Endothelial cell of umbilical vein (primary cell): ENCODE measurements around the gene ANO7. TPM values are rescaled to one million over a fixed set of nuclear protein-coding genes. Genes with fewer than 3 reads are reported as not detected.

ENCODE experiments used
- BruUV-seq: library from RNA; stranded (reverse); fragments of 400-500 nt; replicated peaks from 2 replicates; lab custom pipeline; 2021; lab: Mats Ljungman, UMichigan
- CTCF ChIA-PET: fragments of 300-600, 350-600 bp; sonication (Branson Sonifier 250); formaldehyde crosslinking; loops from one replicate; lab custom pipeline; 2021; ENCODE audit warnings: antibody characterized with exemption, inconsistent platforms; lab: Charles Lee
- POLR2A ChIA-PET: fragments of 300-600, 350-600 bp; sonication (Branson Sonifier 250); formaldehyde crosslinking; loops from one replicate; lab custom pipeline; 2021; ENCODE audit warnings: antibody characterized with exemption, inconsistent platforms; lab: Charles Lee
- DNase-seq: peaks from one replicate; pipeline ENCODE4 v3.0.0-alpha.2; 2011; ENCODE audit warnings: low read depth, low spot score
- FAIRE-seq: peaks from 2 replicates; lab custom pipeline; 2011; peaks lifted over from hg19 to GRCh38; lab: Jason Lieb, UNC
- H2AFZ ChIP-seq: 2 replicates; pipeline ENCODE4 v1.6.0; 2012; ENCODE audit warnings: low read depth, low read length, control low read depth, inconsistent platforms
- H3K27ac ChIP-seq: 2 replicates; pipeline ENCODE4 v1.5.1; 2011; ENCODE audit warnings: low read depth, mild to moderate bottlenecking, control low read depth, low read length, moderate library complexity; ENCODE audit not compliant: insufficient read depth
- H3K27me3 ChIP-seq, 2 experiments: 2 replicates each; pipeline versions ENCODE4 v1.6.0 to v1.6.1; 2011; ENCODE audit warnings: low read length in 2 of 2, mixed read lengths in 1 of 2; ENCODE audit not compliant: control insufficient read depth in 2 of 2, insufficient read depth in 2 of 2
- H3K36me3 ChIP-seq, 2 experiments: 2 replicates in 1 of 2; 3 replicates in 1 of 2; pipeline ENCODE4 v1.5.1; 2011; ENCODE audit warnings: low read length in 2 of 2, mild to moderate bottlenecking in 1 of 2, moderate library complexity in 1 of 2; ENCODE audit not compliant: control insufficient read depth in 2 of 2, insufficient read depth in 2 of 2; ENCODE audit errors: extremely low read depth in 1 of 2
- H3K4me1 ChIP-seq: 3 replicates; pipeline ENCODE4 v1.5.1; 2011; ENCODE audit warnings: mild to moderate bottlenecking, low read length; ENCODE audit not compliant: control insufficient read depth, insufficient read depth; ENCODE audit errors: extremely low read depth
- H3K4me2 ChIP-seq: 2 replicates; pipeline ENCODE4 v1.6.1; 2011; ENCODE audit warnings: low read length, control low read depth, mixed read lengths; ENCODE audit not compliant: insufficient read depth
- H3K4me3 ChIP-seq, 3 experiments: fragments of 200-600 bp in 1 of 3; sonication (generic), shearing (Covaris generic) in 1 of 3; replicated peaks in 1 of 3; 2 replicates each; pipeline ENCODE4 v1.5.1; 2011 to 2016; ENCODE audit warnings: control low read depth in 3 of 3, low read length in 3 of 3, mild to moderate bottlenecking in 2 of 3, inconsistent platforms in 1 of 3, low read depth in 1 of 3, moderate library complexity in 1 of 3; ENCODE audit not compliant: insufficient read depth in 1 of 3
- H3K79me2 ChIP-seq: 2 replicates; pipeline ENCODE4 v1.6.0; 2012; ENCODE audit warnings: low read length, inconsistent platforms; ENCODE audit not compliant: control insufficient read depth, insufficient read depth
- H3K9ac ChIP-seq: replicated peaks from 2 replicates; pipeline ENCODE3; 2011; ENCODE audit warnings: low read length, control low read depth; ENCODE audit not compliant: insufficient read depth; ENCODE audit errors: extremely low read depth
- H3K9me1 ChIP-seq: replicated peaks from 3 replicates; pipeline ENCODE4 v1.6.0; 2011; ENCODE audit warnings: mild to moderate bottlenecking, low read length; ENCODE audit not compliant: control insufficient read depth, insufficient read depth; ENCODE audit errors: extremely low read depth
- H3K9me3 ChIP-seq: replicated peaks from 2 replicates; pipeline ENCODE4 v1.5.1; 2012; ENCODE audit warnings: low read length, inconsistent platforms; ENCODE audit not compliant: control insufficient read depth, insufficient read depth
- H4K20me1 ChIP-seq: replicated peaks from 2 replicates; pipeline ENCODE3; 2011; ENCODE audit warnings: mild to moderate bottlenecking, low read length; ENCODE audit not compliant: control insufficient read depth, insufficient read depth; ENCODE audit errors: extremely low read depth
- CTCF ChIP-seq, 2 donors: IDR thresholded peaks; 1 replicate in 1 of 2; 2 replicates in 1 of 2; pipeline ENCODE4 v1.5.1; 2011; ENCODE audit warnings: low read length in 2 of 2, mild to moderate bottlenecking in 2 of 2, moderate library complexity in 2 of 2, control low read depth in 1 of 2, inconsistent platforms in 1 of 2, low read depth in 1 of 2; ENCODE audit not compliant: insufficient read depth in 1 of 2; ENCODE audit errors: extremely low read depth in 1 of 2
- EZH2 ChIP-seq: IDR thresholded peaks from 2 replicates; pipeline ENCODE4 v1.6.1; 2012; ENCODE audit warnings: borderline replicate concordance, low read depth, mild to moderate bottlenecking, moderate library complexity, low read length, inconsistent platforms; ENCODE audit not compliant: severe bottlenecking
- FOS ChIP-seq: IDR thresholded peaks from 2 replicates; pipeline ENCODE4 v1.6.1; 2011; ENCODE audit warnings: mild to moderate bottlenecking, low read length, moderate library complexity, borderline replicate concordance; ENCODE audit not compliant: insufficient read depth
- GATA2 ChIP-seq: IDR thresholded peaks from 2 replicates; pipeline ENCODE4 v1.7.0; 2011; ENCODE audit warnings: low read depth, mild to moderate bottlenecking, moderate library complexity, mixed read lengths, low read length; ENCODE audit not compliant: insufficient read length, insufficient read depth
- JUN ChIP-seq: IDR thresholded peaks from 2 replicates; pipeline ENCODE4 v1.6.1; 2011; ENCODE audit warnings: borderline replicate concordance, low read depth; ENCODE audit not compliant: insufficient read length, insufficient read depth
- MAX ChIP-seq: IDR thresholded peaks from 2 replicates; pipeline ENCODE4 v1.6.1; 2011; ENCODE audit not compliant: insufficient read depth, insufficient read length
- MYC ChIP-seq: IDR thresholded peaks from one replicate; pipeline ENCODE4 v1.6.1; 2011; ENCODE audit warnings: mild to moderate bottlenecking, low read depth, low read length
- POLR2A ChIP-seq: IDR thresholded peaks from 2 replicates; pipeline ENCODE4 v1.6.1; 2012; ENCODE audit warnings: low read depth, mild to moderate bottlenecking, control low read depth, low read length
- POLR2AphosphoS5 ChIP-seq: IDR thresholded peaks from 2 replicates; pipeline ENCODE4 v1.6.1; 2012; ENCODE audit warnings: low read depth, mild to moderate bottlenecking, control low read depth, low read length, moderate library complexity; ENCODE audit not compliant: insufficient read depth
- dilution Hi-C: fragments of 300-500 bp; cut with MboI; formaldehyde crosslinking; loops from one replicate; pipeline ENCODE4 v1.15.0; 2019; ENCODE audit warnings: low sequenced_read_pairs; ENCODE audit not compliant: extremely low pct_ligation_motif_present
- intact Hi-C: fragments of 100-400 bp; cut with micrococcal nuclease; formaldehyde crosslinking; loops from one replicate; pipeline ENCODE4 v1.10.0; 2022
- polyA plus RNA-seq, 4 experiments: library from polyadenylated mRNA; depleted of rRNA in 3 of 4; stranded (reverse) in 3 of 4; unstranded in 1 of 4; fragments of >200 nt; gene quantifications; 2 replicates each; pipeline versions ENCODE4 v1.2.1 to v1.2.3, GENCODE V29; 2011 to 2012; ENCODE audit warnings: missing spikeins in 1 of 4
- total RNA-seq: library from RNA; stranded (reverse); gene quantifications from 2 replicates; pipeline ENCODE4 v1.2.3, GENCODE V29; 2021

ANO7 gene
- total and polyA plus RNA-seq, 2 donors (not counting 3 experiments of a cell fraction or from before 2014, with no cell fraction given) = 0.81 to 2.5 TPM

- Histone ChIP-seq H3K9ac (no peak overlapping the region), H4K20me1 (no peaks in the 10 kb centered on the region), H2AFZ (no peak overlapping the region), H3K9me3 (no peaks in the 10 kb centered on the region), H3K4me3 (no peak overlapping the region), H3K9me1 (no peaks in the 10 kb centered on the region), H3K36me3 (peaks cover 0 to 12% of the 10 kb centered on the region in 2 experiments), H3K27ac (no peak overlapping the region), H3K27me3 (no peaks in the 10 kb centered on the region), H3K79me2 (no peaks in the 10 kb centered on the region), H3K4me1 (no peaks in the 10 kb centered on the region), H3K4me2 (no peak overlapping the region)
- no peak for TF ChIP-seq CTCF (IDR thresholded peaks at IDR 0.05; ENCODE audit: extremely low read depth in 1 of 2, insufficient read depth in 1 of 2, low read depth in 1 of 2, low read length in 2 of 2)
- TF ChIP-seq MAX = no peak
- TF ChIP-seq JUN = no peak
- TF ChIP-seq FOS = no peak
- TF ChIP-seq EZH2 = no peak
- no peak for TF ChIP-seq MYC
- TF ChIP-seq POLR2A = no peak
- no peak for TF ChIP-seq POLR2AphosphoS5
- no peak for TF ChIP-seq GATA2
- no TSS peak for BruUV-seq
- DNase-seq = no peak
- intact Hi-C loops = no loop called here
- ChIA-PET POLR2A (no interaction called here), CTCF (interaction anchor here (0.6 to 1.3 kb wide), 3 partner anchors 9 to 79 kb away, joined by 3 to 5 read pairs (median 3); no protein-coding TSS in a partner anchor)
- dilution Hi-C loops = no loop called here
- FAIRE-seq = peak; percentile 55
Measured at GRCh38 chr2:241173557-241173956, 14.9 kb upstream of the ANO7 start.
